Left lung (tissue), 10 donors: Measurements from ENCODE around the gene CDCA5. TPM values are rescaled to one million over a fixed set of nuclear protein-coding genes. Genes with fewer than 3 reads are reported as not detected.

Experiments used
- ATAC-seq: fragments of 200-7000 bp; cut with Tn5 transposase; one replicate; pipeline ENCODE4 v1.9.1; 2020; ENCODE audit warnings: moderate library complexity
- DNase-seq, 4 donors: peaks; one replicate each; pipeline ENCODE4 v3.0.0-alpha.2; 2013 to 2020
- H3K27ac ChIP-seq, 2 donors: fragments of 200-600 bp; sonication (generic) in 1 of 2; one replicate each; pipeline versions ENCODE4 v1.5.0 to v1.8.0; 2020 to 2021
- H3K27me3 ChIP-seq, 2 donors: fragments of 200-600 bp; sonication (generic) in 1 of 2; one replicate each; pipeline versions ENCODE4 v1.5.0 to v1.8.0; 2020 to 2021
- H3K36me3 ChIP-seq, 2 donors: fragments of 200-600 bp; sonication (generic) in 1 of 2; one replicate each; pipeline versions ENCODE4 v1.5.0 to v1.8.0; 2020 to 2021
- H3K4me1 ChIP-seq, 2 donors: fragments of 200-600 bp; one replicate each; pipeline ENCODE4 v1.8.0; 2021
- H3K4me3 ChIP-seq, 2 donors: fragments of 200-600 bp; sonication (generic) in 1 of 2; one replicate each; pipeline versions ENCODE4 v1.5.0 to v1.8.0; 2020 to 2021; ENCODE audit warnings: mild to moderate bottlenecking in 1 of 2
- H3K9me3 ChIP-seq, 2 donors: fragments of 200-600 bp; sonication (generic) in 1 of 2; one replicate each; pipeline versions ENCODE4 v1.5.0 to v1.8.0; 2020 to 2021
- CTCF ChIP-seq, 2 donors: fragments of 200-600 bp; sonication (generic) in 1 of 2; IDR thresholded peaks; one replicate each; pipeline versions ENCODE4 v1.5.0 to v1.8.0; 2021; ENCODE audit warnings: antibody characterized with exemption in 2 of 2
- intact Hi-C, 2 donors: fragments of 100-400 bp; cut with DNase I; formaldehyde crosslinking; loops; one replicate each; pipeline versions ENCODE4 v1.11.2 to v1.14.2; 2022
- polyA plus RNA-seq, 6 donors: library from polyadenylated mRNA; unstranded; fragments of 120-200 nt; gene quantifications; one replicate each; pipeline ENCODE4 v1.2.1, GENCODE V29; 2013; ENCODE audit not compliant: insufficient read length in 6 of 6
- total RNA-seq, 2 donors: library from RNA; stranded (reverse); fragmentation: NEBNext Ultra II Directional; extraction: Animal tissue kit (Norgen Biotek cat#: 25700); gene quantifications; one replicate each; pipeline ENCODE4 v1.2.1, GENCODE V29; 2021
- donor health status: DM: no; HTN: yes; CAD: no.
- donor health status: DM: no; HTN: no; CAD: no.

CDCA5 gene
- total and polyA plus RNA-seq, 8 donors: 7.1 to 27.9 (median 14.5) TPM

- H3K36me3 ChIP-seq: peaks cover 0 to 61% of the 10 kb centered on the region in 2 donors
- no peak overlapping the region for H3K4me3 ChIP-seq
- no peak for TF ChIP-seq CTCF (IDR thresholded peaks at IDR 0.05)
- H3K4me1 ChIP-seq: peaks cover 16 to 32% of the 10 kb centered on the region in 2 donors
- peak overlapping the region in 1 of 2 donors; percentile 13 for H3K27ac ChIP-seq
- DNase-seq: peak in 1 of 4 donors; percentile 24
- no peak for ATAC-seq
- H3K27me3 ChIP-seq: no peaks in the 10 kb centered on the region
- intact Hi-C loops: no loop called here
- H3K9me3 ChIP-seq: no peaks in the 10 kb centered on the region
Measured at GRCh38 chr11:65131895-65132237, 48.0 kb upstream of the CDCA5 start.

- no peaks in the 10 kb centered on the region for H3K27me3 ChIP-seq
- intact Hi-C loops: no loop called here
- H3K9me3 ChIP-seq: no peaks in the 10 kb centered on the region
- ATAC-seq (no peak), DNase-seq (peak in 1 of 4 donors; percentile 11)
- H3K4me1 ChIP-seq: peaks cover 16 to 32% of the 10 kb centered on the region in 2 donors
- H3K27ac ChIP-seq: no peak overlapping the region
- peaks cover 0 to 66% of the 10 kb centered on the region in 2 donors for H3K36me3 ChIP-seq
- TF ChIP-seq CTCF (IDR thresholded peaks at IDR 0.05): no peak
- H3K4me3 ChIP-seq: no peak overlapping the region
Measured at GRCh38 chr11:65131417-65131776, 47.6 kb upstream of the CDCA5 start.

GRCh38 chr11:65130631-65131416 is 47.0 kb upstream of the CDCA5 start:
- H3K36me3 ChIP-seq: peaks cover 0 to 72% of the 10 kb centered on the region in 2 donors
- intact Hi-C loops: no loop called here
- H3K27me3 ChIP-seq: no peaks in the 10 kb centered on the region
- H3K27ac ChIP-seq: no peak overlapping the region
- ATAC-seq: no peak
- no peaks in the 10 kb centered on the region for H3K9me3 ChIP-seq
- no peak for DNase-seq
- H3K4me3 ChIP-seq: no peak overlapping the region
- TF ChIP-seq CTCF (IDR thresholded peaks at IDR 0.05): no peak
- peaks cover 12 to 28% of the 10 kb centered on the region in 2 donors for H3K4me1 ChIP-seq

- H3K36me3 ChIP-seq: peaks cover 0 to 81% of the 10 kb centered on the region in 2 donors
- intact Hi-C loops: no loop called here
Measured at GRCh38 chr11:65129649-65130441, 46.0 kb upstream of the CDCA5 start.

More at GRCh38 chr11:65129649-65130441, 46.0 kb upstream of the CDCA5 start:
- TF ChIP-seq CTCF (IDR thresholded peaks at IDR 0.05): no peak
- DNase-seq: no peak
- H3K4me3 ChIP-seq: no peak overlapping the region
- no peaks in the 10 kb centered on the region for H3K27me3 ChIP-seq
- ATAC-seq: no peak
- H3K27ac ChIP-seq: no peak overlapping the region
- peaks cover 6 to 22% of the 10 kb centered on the region in 2 donors for H3K4me1 ChIP-seq
- no peaks in the 10 kb centered on the region for H3K9me3 ChIP-seq
